Rectal smooth muscle tissue (tissue), 1 donor: ENCODE results near the gene LCOR.
"Not testable (repeated sequence)": the region's sequence is repeated elsewhere in the genome, so short reads cannot be mapped to it uniquely, and the experiment has no call there.

Source experiments
- H3K27ac ChIP-seq: one replicate; pipeline ENCODE4 v1.7.0; 2013; ENCODE audit warnings: low read depth, low read length, inconsistent platforms
- H3K27me3 ChIP-seq: one replicate; pipeline ENCODE4 v1.7.0; 2013; ENCODE audit warnings: low read length; ENCODE audit not compliant: control insufficient read depth, insufficient read depth
- H3K36me3 ChIP-seq: one replicate; pipeline ENCODE4 v1.7.0; 2013; ENCODE audit warnings: low read length; ENCODE audit not compliant: control insufficient read depth, insufficient read depth
- H3K4me1 ChIP-seq: one replicate; pipeline ENCODE4 v1.7.0; 2013; ENCODE audit warnings: low read length; ENCODE audit not compliant: control insufficient read depth, insufficient read depth
- H3K4me3 ChIP-seq: one replicate; pipeline ENCODE4 v1.7.0; 2013; ENCODE audit warnings: low read length
- H3K9ac ChIP-seq: one replicate; pipeline ENCODE4 v1.7.0; 2013; ENCODE audit warnings: low read length

Gene LCOR

DNA sequence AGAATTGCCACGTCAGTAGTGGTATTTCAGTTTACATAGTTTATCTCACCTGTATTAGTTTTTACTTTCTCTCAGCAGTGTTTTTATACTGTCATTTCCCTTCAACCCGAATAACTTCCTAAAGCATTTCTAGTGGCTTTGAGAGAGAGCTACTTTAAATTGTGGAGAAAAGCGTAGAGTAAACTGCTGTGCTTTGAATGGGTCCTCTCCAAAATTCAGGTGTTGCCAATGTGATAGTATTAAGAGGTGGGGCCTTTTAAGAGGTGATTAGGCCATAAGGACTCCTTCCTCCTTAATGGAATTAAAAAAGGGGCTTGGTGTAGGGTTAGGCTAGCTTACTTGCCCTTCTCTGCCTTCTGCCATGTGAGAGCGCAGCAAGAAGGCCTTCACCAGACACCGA, 98.4 kb downstream of the LCOR start:
- no peak overlapping the region for H3K9ac ChIP-seq
- no peak overlapping the region for H3K4me3 ChIP-seq
- H3K36me3 ChIP-seq, result no peaks in the 10 kb centered on the region
- no peaks in the 10 kb centered on the region for H3K27me3 ChIP-seq
- no peaks in the 10 kb centered on the region for H3K4me1 ChIP-seq
- H3K27ac ChIP-seq, result no peak overlapping the region

DNA sequence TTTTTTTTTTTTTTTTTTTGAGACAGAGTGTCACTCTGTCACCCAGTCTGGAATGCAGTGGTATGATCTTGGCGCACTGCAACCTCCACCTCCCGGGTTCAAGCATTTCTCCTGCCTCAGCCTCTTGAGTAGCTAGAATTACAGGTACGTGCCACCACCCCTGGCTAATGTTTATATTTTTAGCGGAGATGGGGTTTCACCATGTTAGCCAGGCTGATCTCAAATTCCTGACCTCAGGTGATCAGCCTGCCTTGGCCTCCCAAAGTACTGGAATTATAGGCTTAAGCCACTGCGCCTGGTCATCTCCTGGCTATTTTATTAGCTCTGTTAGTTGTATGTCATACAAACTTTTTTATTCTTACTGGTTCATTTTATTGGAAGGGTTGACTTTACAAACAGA, 103.0 kb downstream of the LCOR start:
- no peak overlapping the region for H3K9ac ChIP-seq
- no peaks in the 10 kb centered on the region for H3K4me1 ChIP-seq
- H3K27ac ChIP-seq, result no peak overlapping the region
- H3K4me3 ChIP-seq, result no peak overlapping the region
- no peaks in the 10 kb centered on the region for H3K27me3 ChIP-seq
- no peaks in the 10 kb centered on the region for H3K36me3 ChIP-seq

DNA sequence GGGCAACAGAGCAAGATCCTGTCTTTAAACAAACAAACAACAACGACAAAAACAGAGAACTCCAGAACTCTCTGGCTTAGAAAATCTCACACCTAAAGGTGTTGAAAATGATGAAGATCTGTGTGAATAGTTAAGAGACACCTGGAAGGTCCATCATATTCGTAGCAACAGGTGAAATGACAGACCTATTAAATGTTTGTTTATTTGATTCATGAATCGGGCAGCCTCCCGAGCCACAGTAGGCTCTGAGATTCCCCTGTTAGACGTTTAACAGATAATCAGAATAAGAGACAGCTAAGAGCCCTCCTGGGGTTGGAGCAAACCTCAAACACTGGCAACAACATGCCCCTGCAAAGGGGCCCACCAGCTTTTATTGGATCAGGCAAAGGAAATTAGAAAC, 103.7 kb downstream of the LCOR start:
- no peaks in the 10 kb centered on the region for H3K4me1 ChIP-seq
- H3K36me3 ChIP-seq, result no peaks in the 10 kb centered on the region
- no peak overlapping the region for H3K27ac ChIP-seq
- no peak overlapping the region for H3K9ac ChIP-seq
- H3K27me3 ChIP-seq, result no peaks in the 10 kb centered on the region
- no peak overlapping the region for H3K4me3 ChIP-seq

- H3K4me3 ChIP-seq, H3K27me3 ChIP-seq, H3K36me3 ChIP-seq, H3K27ac ChIP-seq, H3K4me1 ChIP-seq, H3K9ac ChIP-seq: not testable (repeated sequence)
These were observed 111.1 kb downstream of the LCOR start for GRCh38 chr10:96943161-96943560.

GRCh38 chr10:96947036-96947435, 114.9 kb downstream of the LCOR start:
- Histone ChIP-seq H3K36me3 (no peaks in the 10 kb centered on the region), H3K9ac (no peak overlapping the region), H3K4me1 (no peaks in the 10 kb centered on the region), H3K4me3 (no peak overlapping the region), H3K27ac (no peak overlapping the region), H3K27me3 (no peaks in the 10 kb centered on the region)

DNA sequence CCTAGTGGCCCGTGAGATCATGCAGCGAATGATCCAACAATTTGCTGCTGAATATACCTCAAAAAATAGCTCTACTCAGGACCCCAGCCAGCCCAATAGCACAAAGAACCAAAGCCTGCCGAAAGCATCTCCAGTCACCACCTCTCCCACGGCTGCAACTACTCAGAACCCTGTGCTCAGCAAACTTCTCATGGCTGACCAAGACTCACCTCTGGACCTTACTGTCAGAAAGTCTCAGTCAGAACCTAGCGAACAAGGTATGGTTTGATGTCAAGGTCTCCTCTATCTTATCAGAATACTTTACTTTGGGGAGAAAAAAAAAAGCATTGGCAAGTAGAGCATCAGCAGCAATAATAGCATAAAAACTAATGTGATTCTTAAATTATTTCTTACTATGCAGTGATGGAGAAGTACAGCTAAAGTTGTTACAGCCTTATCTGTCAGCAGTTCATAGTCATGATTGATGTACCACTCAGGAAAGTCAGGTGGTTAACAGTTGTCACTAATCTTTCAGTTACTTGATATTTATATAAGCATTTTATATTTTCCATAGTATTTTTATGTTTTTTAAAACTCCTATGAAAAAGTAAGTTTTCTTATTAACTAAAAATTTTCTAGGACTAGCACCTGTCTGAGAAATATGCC, 117.1 kb downstream of the LCOR start:
- H3K4me1 ChIP-seq, result no peaks in the 10 kb centered on the region
- H3K27ac ChIP-seq, result no peak overlapping the region
- H3K9ac ChIP-seq, result no peak overlapping the region
- no peaks in the 10 kb centered on the region for H3K27me3 ChIP-seq
- H3K4me3 ChIP-seq, result no peak overlapping the region
- no peaks in the 10 kb centered on the region for H3K36me3 ChIP-seq

DNA sequence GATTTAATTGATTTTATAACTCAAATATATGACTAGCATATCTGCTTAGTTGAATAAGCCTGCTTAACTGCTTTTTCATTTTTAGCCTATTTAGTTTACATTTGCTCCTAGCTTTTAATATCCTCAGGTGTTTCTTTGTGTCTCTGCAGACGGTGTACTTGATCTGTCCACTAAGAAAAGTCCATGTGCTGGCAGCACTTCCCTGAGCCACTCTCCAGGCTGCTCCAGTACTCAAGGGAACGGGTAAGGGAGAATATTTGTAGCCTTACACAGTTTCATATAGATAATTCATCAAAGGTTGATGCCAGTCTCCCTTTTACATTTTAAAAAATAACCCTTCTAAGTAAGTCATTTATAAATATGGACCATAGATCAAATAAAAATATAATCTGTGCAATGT, 119.9 kb downstream of the LCOR start:
- Histone ChIP-seq H3K27me3 (no peaks in the 10 kb centered on the region), H3K4me3 (no peak overlapping the region), H3K36me3 (peaks cover 13% of the 10 kb centered on the region), H3K9ac (no peak overlapping the region), H3K27ac (no peak overlapping the region), H3K4me1 (no peaks in the 10 kb centered on the region)

DNA sequence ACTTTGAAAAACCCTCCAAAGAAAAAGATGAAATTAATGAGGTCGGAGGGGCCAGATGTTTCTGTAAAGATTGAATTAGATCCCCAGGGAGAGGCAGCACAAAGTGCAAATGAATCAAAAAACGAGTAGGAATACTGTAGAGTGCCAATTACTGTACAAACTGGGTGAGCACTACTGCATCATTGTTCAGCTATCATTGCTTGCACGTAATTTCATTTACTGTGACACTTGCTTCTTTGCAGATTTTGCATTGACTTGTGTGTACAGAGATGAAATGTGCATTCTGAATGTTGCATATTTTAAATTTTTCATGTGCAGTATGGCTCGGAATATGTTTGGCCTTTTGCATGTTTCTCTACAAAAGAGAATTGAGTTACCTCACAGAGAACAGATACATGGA, 123.7 kb downstream of the LCOR start:
- H3K27me3 ChIP-seq, result no peaks in the 10 kb centered on the region
- H3K4me3 ChIP-seq, result no peak overlapping the region
- no peaks in the 10 kb centered on the region for H3K4me1 ChIP-seq
- H3K27ac ChIP-seq, result no peak overlapping the region
- H3K36me3 ChIP-seq, result peaks cover 13% of the 10 kb centered on the region
- H3K9ac ChIP-seq, result no peak overlapping the region

GRCh38 chr10:96958071-96958470, 126.0 kb downstream of the LCOR start:
- Histone ChIP-seq H3K4me3 (no peak overlapping the region), H3K9ac (no peak overlapping the region), H3K36me3 (peaks cover 13% of the 10 kb centered on the region), H3K27me3 (no peaks in the 10 kb centered on the region), H3K27ac (no peak overlapping the region), H3K4me1 (no peaks in the 10 kb centered on the region)

DNA sequence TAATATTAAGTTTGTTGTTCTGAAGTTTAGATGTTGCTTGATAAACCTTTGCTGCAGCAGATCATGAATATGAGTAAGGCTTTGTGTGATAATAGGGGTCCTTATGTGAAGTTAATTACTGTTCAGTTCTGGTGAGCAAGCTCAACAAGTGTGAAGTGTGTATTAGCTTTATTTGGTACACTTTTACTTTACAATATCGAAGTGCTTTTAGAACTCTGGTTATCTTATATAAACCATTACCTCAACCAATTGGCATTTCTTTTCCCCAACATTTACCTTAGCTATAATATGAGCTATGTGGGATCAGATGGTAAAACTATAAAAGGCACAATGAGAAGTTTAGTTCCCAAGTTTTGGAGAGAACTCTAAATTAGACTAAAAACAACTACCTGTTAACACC, 127.6 kb downstream of the LCOR start:
- Histone ChIP-seq H3K27me3 (no peaks in the 10 kb centered on the region), H3K4me1 (peaks cover 3% of the 10 kb centered on the region), H3K9ac (no peak overlapping the region), H3K36me3 (peaks cover 13% of the 10 kb centered on the region), H3K4me3 (no peak overlapping the region), H3K27ac (no peak overlapping the region)

DNA sequence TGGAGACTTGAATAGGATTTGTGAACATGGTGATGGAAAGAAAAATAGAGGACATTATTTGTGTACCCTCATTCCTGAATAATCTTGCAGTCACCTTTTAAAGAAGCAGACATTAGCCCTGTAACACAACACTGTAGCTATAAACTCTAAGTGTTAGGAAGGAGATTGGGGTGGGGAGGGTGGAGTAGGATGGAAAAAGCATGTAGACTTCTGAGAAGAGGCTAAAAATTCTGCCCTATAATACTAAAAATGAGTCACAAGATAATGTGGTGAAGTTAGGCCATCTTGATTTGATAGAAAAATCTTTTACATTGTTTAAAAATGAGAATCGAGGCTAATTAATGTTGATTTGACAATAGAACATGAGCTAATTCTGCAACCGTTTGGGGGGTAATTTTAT, 128.8 kb downstream of the LCOR start:
- H3K4me3 ChIP-seq, result no peak overlapping the region
- H3K4me1 ChIP-seq, result peaks cover 3% of the 10 kb centered on the region
- no peaks in the 10 kb centered on the region for H3K27me3 ChIP-seq
- no peak overlapping the region for H3K27ac ChIP-seq
- H3K36me3 ChIP-seq, result peaks cover 1% of the 10 kb centered on the region
- H3K9ac ChIP-seq, result no peak overlapping the region

DNA sequence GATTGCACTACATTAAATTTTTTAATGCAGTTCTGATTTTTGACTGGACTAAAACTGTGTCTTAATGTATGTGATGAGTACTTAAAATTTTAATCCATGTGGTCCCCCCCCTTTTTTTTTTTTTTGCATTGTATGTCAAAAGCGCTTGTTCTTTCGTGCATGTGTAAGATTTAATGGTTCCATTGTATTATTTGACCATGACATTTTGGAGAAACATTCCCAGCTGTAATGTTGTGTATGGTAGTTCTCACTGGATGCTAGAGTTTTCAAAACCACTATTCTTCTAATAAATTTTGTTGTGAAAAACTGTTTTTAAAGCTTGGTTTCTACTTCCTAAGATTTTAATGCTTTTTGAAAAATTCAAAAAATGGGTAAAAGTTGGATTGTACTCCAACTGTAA, 132.0 kb downstream of the LCOR start:
- no peak overlapping the region for H3K9ac ChIP-seq
- peaks cover 3% of the 10 kb centered on the region for H3K4me1 ChIP-seq
- no peak overlapping the region for H3K27ac ChIP-seq

GRCh38 chr10:96967847-96968246, 135.7 kb downstream of the LCOR start:
- Histone ChIP-seq H3K4me1 (peaks cover 3% of the 10 kb centered on the region), H3K9ac (no peak overlapping the region), H3K27ac (no peak overlapping the region), H3K27me3 (no peaks in the 10 kb centered on the region), H3K36me3 (no peaks in the 10 kb centered on the region), H3K4me3 (no peak overlapping the region)

More for the DNA sequence above, 132.0 kb downstream of the LCOR start:
- Histone ChIP-seq H3K4me3 (no peak overlapping the region), H3K36me3 (no peaks in the 10 kb centered on the region), H3K27me3 (no peaks in the 10 kb centered on the region)
